ENCODE measurements around the gene CDH16.

GRCh38 chr16:66910175-66910940, 8.3 kb downstream of the CDH16 start:
- TF ChIP-seq, protein P1, sequence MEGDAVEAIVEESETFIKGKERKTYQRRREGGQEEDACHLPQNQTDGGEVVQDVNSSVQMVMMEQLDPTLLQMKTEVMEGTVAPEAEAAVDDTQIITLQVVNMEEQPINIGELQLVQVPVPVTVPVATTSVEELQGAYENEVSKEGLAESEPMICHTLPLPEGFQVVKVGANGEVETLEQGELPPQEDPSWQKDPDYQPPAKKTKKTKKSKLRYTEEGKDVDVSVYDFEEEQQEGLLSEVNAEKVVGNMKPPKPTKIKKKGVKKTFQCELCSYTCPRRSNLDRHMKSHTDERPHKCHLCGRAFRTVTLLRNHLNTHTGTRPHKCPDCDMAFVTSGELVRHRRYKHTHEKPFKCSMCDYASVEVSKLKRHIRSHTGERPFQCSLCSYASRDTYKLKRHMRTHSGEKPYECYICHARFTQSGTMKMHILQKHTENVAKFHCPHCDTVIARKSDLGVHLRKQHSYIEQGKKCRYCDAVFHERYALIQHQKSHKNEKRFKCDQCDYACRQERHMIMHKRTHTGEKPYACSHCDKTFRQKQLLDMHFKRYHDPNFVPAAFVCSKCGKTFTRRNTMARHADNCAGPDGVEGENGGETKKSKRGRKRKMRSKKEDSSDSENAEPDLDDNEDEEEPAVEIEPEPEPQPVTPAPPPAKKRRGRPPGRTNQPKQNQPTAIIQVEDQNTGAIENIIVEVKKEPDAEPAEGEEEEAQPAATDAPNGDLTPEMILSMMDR (IDR thresholded peaks at IDR 0.05; ENCODE audit: insufficient read depth, low read length) = no peak
- TF ChIP-seq GABPA (IDR thresholded peaks at IDR 0.05; ENCODE audit: low read depth) (no peak), POLR2AphosphoS5 (IDR thresholded peaks at IDR 0.05; ENCODE audit: low read depth) (no peak)

Measured in HL-60 (cell line).